Activated CD4-positive, alpha-beta T cell treated with anti-CD3 and anti-CD28 coated beads for 36 hours (primary cell): ENCODE data around the gene BARX2. TPM values are rescaled to one million over a fixed set of nuclear protein-coding genes. Genes with fewer than 3 reads are reported as not detected.

Source experiments
- ATAC-seq: fragments of 200-7000 bp; cut with Tn5 transposase; one replicate; pipeline ENCODE4 v1.10.0; 2021; ENCODE audit warnings: mild to moderate bottlenecking, moderate library complexity
- CTCF ChIA-PET: fragments of 350-600 bp; sonication (Branson Sonifier 250); formaldehyde crosslinking; loops from one replicate; lab custom pipeline; 2021; ENCODE audit warnings: antibody characterized with exemption; lab: Charles Lee
- POLR2A ChIA-PET: fragments of 350-600 bp; sonication (Branson Sonifier 250); formaldehyde crosslinking; loops from one replicate; lab custom pipeline; 2021; ENCODE audit warnings: antibody characterized with exemption, inconsistent platforms; lab: Charles Lee
- DNase-seq: peaks from one replicate; pipeline ENCODE4 v3.0.0-alpha.2; 2020
- H3K27ac Mint-ChIP-seq: one replicate; pipeline ENCODE4 v1.8.0; 2021; ENCODE audit warnings: mixed read lengths
- H3K27me3 Mint-ChIP-seq: one replicate; pipeline ENCODE4 v1.8.0; 2021; ENCODE audit warnings: mixed read lengths
- H3K36me3 Mint-ChIP-seq: one replicate; pipeline ENCODE4 v1.8.0; 2021; ENCODE audit warnings: low read depth, mixed read lengths
- H3K4me1 Mint-ChIP-seq: one replicate; pipeline ENCODE4 v1.8.0; 2021; ENCODE audit warnings: mixed read lengths
- H3K4me3 Mint-ChIP-seq: one replicate; pipeline ENCODE4 v1.8.0; 2021; ENCODE audit warnings: mild to moderate bottlenecking, moderate library complexity, mixed read lengths
- H3K9me3 Mint-ChIP-seq: one replicate; pipeline ENCODE4 v1.8.0; 2021; ENCODE audit warnings: low read depth, mixed read lengths
- intact Hi-C, 2 experiments: fragments of 100-400 bp; cut with DNase I in 1 of 2; cut with micrococcal nuclease in 1 of 2; formaldehyde crosslinking; loops; one replicate each; pipeline versions ENCODE4 v1.14.2 to v1.15.1; 2022 to 2024; cut with DNase I, micrococcal nuclease
- total RNA-seq, 2 experiments: library from RNA; stranded (reverse); gene quantifications; one replicate each; pipeline ENCODE4 v1.2.3, GENCODE V29; 2021

The BARX2 gene
- total RNA-seq, 2 experiments from 2014 or later = 0.89 to 1.3 TPM

GRCh38 chr11:129423426-129423825, 47.8 kb downstream of the BARX2 start:
- DNase-seq (no peak), ATAC-seq (no peak)
- H3K4me3 Mint-ChIP-seq = no peak overlapping the region
- no peaks in the 10 kb centered on the region for H3K9me3 Mint-ChIP-seq
- H3K36me3 Mint-ChIP-seq = no peaks in the 10 kb centered on the region
- no peaks in the 10 kb centered on the region for H3K4me1 Mint-ChIP-seq
- H3K27me3 Mint-ChIP-seq = peaks cover 16% of the 10 kb centered on the region
- POLR2A ChIA-PET = no interaction called here
- intact Hi-C loops = no loop called here
- CTCF ChIA-PET = no interaction called here
- no peak overlapping the region for H3K27ac Mint-ChIP-seq

- no peaks in the 10 kb centered on the region for H3K4me1 Mint-ChIP-seq
- H3K27me3 Mint-ChIP-seq = peaks cover 16% of the 10 kb centered on the region
- no peak overlapping the region for H3K4me3 Mint-ChIP-seq
- DNase-seq (no peak), ATAC-seq (no peak)
- ChIA-PET CTCF (interaction anchor here (0.6 to 1.2 kb wide), 4 partner anchors 10 to 325 kb away, joined by 3 to 6 read pairs (median 3); no protein-coding TSS in a partner anchor), POLR2A (no interaction called here)
- no peaks in the 10 kb centered on the region for H3K9me3 Mint-ChIP-seq
- no peaks in the 10 kb centered on the region for H3K36me3 Mint-ChIP-seq
- intact Hi-C loops = no loop called here
- H3K27ac Mint-ChIP-seq = no peak overlapping the region
These were observed 49.6 kb downstream of the BARX2 start for GRCh38 chr11:129425214-129425613.

GRCh38 chr11:129426038-129426437, 50.4 kb downstream of the BARX2 start:
- ChIA-PET CTCF (no interaction called here), POLR2A (no interaction called here)

GRCh38 chr11:129426776-129427175, 51.1 kb downstream of the BARX2 start:
- ChIA-PET POLR2A (no interaction called here), CTCF (no interaction called here)
- intact Hi-C loops = no loop called here
- no peaks in the 10 kb centered on the region for H3K4me1 Mint-ChIP-seq
- H3K36me3 Mint-ChIP-seq = no peaks in the 10 kb centered on the region
- ATAC-seq (no peak), DNase-seq (no peak)
- no peak overlapping the region for H3K4me3 Mint-ChIP-seq
- H3K27me3 Mint-ChIP-seq = peaks cover 19% of the 10 kb centered on the region
- H3K9me3 Mint-ChIP-seq = peaks cover 7% of the 10 kb centered on the region
- no peak overlapping the region for H3K27ac Mint-ChIP-seq

More at GRCh38 chr11:129426038-129426437, 50.4 kb downstream of the BARX2 start:
- no peak for ATAC-seq
- DNase-seq = no peak
- Mint-ChIP-seq H3K4me1 (no peaks in the 10 kb centered on the region), H3K27ac (no peak overlapping the region), H3K27me3 (peaks cover 17% of the 10 kb centered on the region), H3K4me3 (no peak overlapping the region), H3K36me3 (no peaks in the 10 kb centered on the region), H3K9me3 (peaks cover 5% of the 10 kb centered on the region)
- intact Hi-C loops = no loop called here

GRCh38 chr11:129427376-129427775, 51.7 kb downstream of the BARX2 start:
- POLR2A ChIA-PET = no interaction called here
- Mint-ChIP-seq H3K4me3 (no peak overlapping the region), H3K27ac (no peak overlapping the region), H3K27me3 (peaks cover 19% of the 10 kb centered on the region), H3K4me1 (no peaks in the 10 kb centered on the region), H3K36me3 (no peaks in the 10 kb centered on the region), H3K9me3 (peaks cover 7% of the 10 kb centered on the region)
- ATAC-seq = no peak
- DNase-seq = no peak
- CTCF ChIA-PET = no interaction called here
- intact Hi-C loops = no loop called here

- no peak overlapping the region for H3K27ac Mint-ChIP-seq
- CTCF ChIA-PET = interaction anchor here (0.9 kb wide), 1 partner anchor 13 kb away, joined by 4 read pairs; no protein-coding TSS in a partner anchor
These were observed 52.3 kb downstream of the BARX2 start for GRCh38 chr11:129427816-129428406.

GRCh38 chr11:129428557-129428956, 52.9 kb downstream of the BARX2 start:
- Mint-ChIP-seq H3K27ac (no peak overlapping the region), H3K4me3 (no peak overlapping the region), H3K9me3 (peaks cover 7% of the 10 kb centered on the region), H3K36me3 (no peaks in the 10 kb centered on the region), H3K27me3 (peaks cover 24% of the 10 kb centered on the region), H3K4me1 (no peaks in the 10 kb centered on the region)
- ChIA-PET CTCF (interaction anchor here (0.9 kb wide), 1 partner anchor 12 kb away, joined by 4 read pairs; no protein-coding TSS in a partner anchor), POLR2A (no interaction called here)
- intact Hi-C loops = no loop called here
- no peak for DNase-seq
- no peak for ATAC-seq

More at GRCh38 chr11:129427816-129428406, 52.3 kb downstream of the BARX2 start:
- peaks cover 7% of the 10 kb centered on the region for H3K9me3 Mint-ChIP-seq
- no peaks in the 10 kb centered on the region for H3K4me1 Mint-ChIP-seq
- POLR2A ChIA-PET = no interaction called here
- intact Hi-C loops = no loop called here
- ATAC-seq = no peak
- DNase-seq = no peak
- H3K4me3 Mint-ChIP-seq = no peak overlapping the region
- peaks cover 22% of the 10 kb centered on the region for H3K27me3 Mint-ChIP-seq
- H3K36me3 Mint-ChIP-seq = no peaks in the 10 kb centered on the region

- Mint-ChIP-seq H3K27me3 (peaks cover 11% of the 10 kb centered on the region), H3K27ac (peak overlapping the region; percentile 59), H3K36me3 (no peaks in the 10 kb centered on the region), H3K9me3 (peaks cover 7% of the 10 kb centered on the region), H3K4me1 (peaks cover 27% of the 10 kb centered on the region), H3K4me3 (no peak overlapping the region)
- intact Hi-C loops = loop anchor here (2.0 kb wide), 2 partner anchors 204 to 208 kb away; no protein-coding TSS in a partner anchor
- no peak for DNase-seq
- CTCF ChIA-PET = interaction anchor here (0.7 to 1.8 kb wide), 6 partner anchors 10 to 365 kb away, joined by 3 to 6 read pairs (median 4); partner anchors contain the start of gene BARX2
- POLR2A ChIA-PET = interaction anchor here (0.8 kb wide), 1 partner anchor 203 kb away, joined by 4 read pairs; no protein-coding TSS in a partner anchor
- peak; percentile 74 for ATAC-seq
These were observed 59.2 kb downstream of the BARX2 start for GRCh38 chr11:129434641-129435498.

- H3K4me3 Mint-ChIP-seq = no peak overlapping the region
- peak; percentile 22 for DNase-seq
- H3K4me1 Mint-ChIP-seq = peaks cover 27% of the 10 kb centered on the region
- peaks cover 11% of the 10 kb centered on the region for H3K27me3 Mint-ChIP-seq
- H3K9me3 Mint-ChIP-seq = peaks cover 6% of the 10 kb centered on the region
- ChIA-PET POLR2A (no interaction called here), CTCF (interaction anchor here (0.6 to 1.8 kb wide), 7 partner anchors 11 to 365 kb away, joined by 3 to 6 read pairs (median 4); partner anchors contain the start of gene BARX2)
- no peaks in the 10 kb centered on the region for H3K36me3 Mint-ChIP-seq
- ATAC-seq = peak; percentile 45
- peak overlapping the region; percentile 59 for H3K27ac Mint-ChIP-seq
- intact Hi-C loops = loop anchor here (2.0 kb wide), 2 partner anchors 203 to 207 kb away; no protein-coding TSS in a partner anchor
These were observed 60.0 kb downstream of the BARX2 start for GRCh38 chr11:129435499-129436245.

GRCh38 chr11:129436573-129436972, 60.9 kb downstream of the BARX2 start:
- ATAC-seq = no peak
- Mint-ChIP-seq H3K9me3 (no peaks in the 10 kb centered on the region), H3K4me1 (peaks cover 27% of the 10 kb centered on the region), H3K4me3 (no peak overlapping the region), H3K27me3 (peaks cover 8% of the 10 kb centered on the region), H3K27ac (no peak overlapping the region), H3K36me3 (no peaks in the 10 kb centered on the region)
- POLR2A ChIA-PET = no interaction called here
- intact Hi-C loops = no loop called here
- CTCF ChIA-PET = interaction anchor here (1.8 kb wide), 1 partner anchor 72 kb away, joined by 6 read pairs; no protein-coding TSS in a partner anchor
- DNase-seq = no peak
